CD4-positive, alpha-beta T cell treated with Interleukin-6 for 4 hours (primary cell): ENCODE measurements around the gene PYDC2.

Experiments
- DNase-seq: peaks from one replicate; pipeline ENCODE4 v3.0.0-alpha.2; 2020; ENCODE audit warnings: mixed read lengths

The PYDC2 gene

GRCh38 chr3:191461113-191461595 lies at the start of gene PYDC2:
PYDC2 (plus strand) TSS chr3:191461163; CDS start chr3:191461163, 0 bp downstream.
- DNase-seq, result no peak

- no peak for DNase-seq
These were observed 48.2 kb upstream of the PYDC2 start for GRCh38 chr3:191412759-191413158.

- no peak for DNase-seq
These were observed 46.7 kb upstream of the PYDC2 start for GRCh38 chr3:191414286-191414685.

GRCh38 chr3:191414732-191415131 lies 46.2 kb upstream of the PYDC2 start:
- DNase-seq, result no peak

- DNase-seq, result no peak
These were observed 45.4 kb upstream of the PYDC2 start for GRCh38 chr3:191415566-191415965.

- DNase-seq, result no peak
These were observed 43.6 kb upstream of the PYDC2 start for GRCh38 chr3:191417457-191417729.

GRCh38 chr3:191420771-191421170 lies 40.2 kb upstream of the PYDC2 start:
- no peak for DNase-seq

GRCh38 chr3:191424881-191425280 lies 36.1 kb upstream of the PYDC2 start:
- DNase-seq, result no peak

- DNase-seq, result no peak
These were observed 35.6 kb upstream of the PYDC2 start for GRCh38 chr3:191425322-191425734.

GRCh38 chr3:191426311-191426710 lies 34.7 kb upstream of the PYDC2 start:
- DNase-seq, result no peak

GRCh38 chr3:191428177-191428576 lies 32.8 kb upstream of the PYDC2 start:
- DNase-seq, result no peak

GRCh38 chr3:191430103-191430502 lies 30.9 kb upstream of the PYDC2 start:
- DNase-seq, result no peak

GRCh38 chr3:191431160-191431822 lies 29.7 kb upstream of the PYDC2 start:
- DNase-seq, result no peak

- no peak for DNase-seq
These were observed 28.8 kb upstream of the PYDC2 start for GRCh38 chr3:191432162-191432561.

- no peak for DNase-seq
These were observed 26.9 kb upstream of the PYDC2 start for GRCh38 chr3:191434024-191434423.

- DNase-seq, result no peak
These were observed 25.0 kb upstream of the PYDC2 start for GRCh38 chr3:191435981-191436380.

- no peak for DNase-seq
These were observed 22.7 kb upstream of the PYDC2 start for GRCh38 chr3:191438150-191438814.

- DNase-seq, result no peak
These were observed 20.4 kb upstream of the PYDC2 start for GRCh38 chr3:191440532-191440931.

GRCh38 chr3:191441687-191442086 lies 19.3 kb upstream of the PYDC2 start:
- no peak for DNase-seq

- no peak for DNase-seq
These were observed 16.4 kb upstream of the PYDC2 start for GRCh38 chr3:191444569-191444968.

- no peak for DNase-seq
These were observed 11.7 kb upstream of the PYDC2 start for GRCh38 chr3:191449256-191449655.

- no peak for DNase-seq
These were observed 5.6 kb upstream of the PYDC2 start for GRCh38 chr3:191455257-191455952.

- DNase-seq, result no peak
These were observed 603 bp upstream of the PYDC2 start for GRCh38 chr3:191460360-191460759.

GRCh38 chr3:191470080-191470479 lies 9.1 kb downstream of the PYDC2 start:
- DNase-seq, result no peak
